ENCODE measurements around the gene TRIM7.
"Not testable (repeated sequence)": the region's sequence is repeated elsewhere in the genome, so short reads cannot be mapped to it uniquely, and the experiment has no call there.

The TRIM7 gene

GRCh38 chr5:181170237-181170825 is 34.7 kb downstream of the TRIM7 start:
- DNase-seq = no peak

- not testable (repeated sequence) for DNase-seq
Measured at GRCh38 chr5:181169459-181170236, 35.3 kb downstream of the TRIM7 start.

- no peak for DNase-seq
Measured at GRCh38 chr5:181168595-181169118, 36.3 kb downstream of the TRIM7 start.

- no peak for DNase-seq
Measured at GRCh38 chr5:181167814-181168488, 37.0 kb downstream of the TRIM7 start.

GRCh38 chr5:181166812-181167733 is 37.9 kb downstream of the TRIM7 start:
- DNase-seq = no peak

- DNase-seq = no peak
Measured at GRCh38 chr5:181164076-181164952, 40.7 kb downstream of the TRIM7 start.

- no peak for DNase-seq
Measured at GRCh38 chr5:181163487-181164075, 41.4 kb downstream of the TRIM7 start.

- no peak for DNase-seq
Measured at GRCh38 chr5:181161534-181162175, 43.3 kb downstream of the TRIM7 start.

GRCh38 chr5:181160755-181161533 is 44.1 kb downstream of the TRIM7 start:
- DNase-seq = not testable (repeated sequence)

- DNase-seq = no peak
Measured at GRCh38 chr5:181160152-181160754, 44.7 kb downstream of the TRIM7 start.

- no peak for DNase-seq
Measured at GRCh38 chr5:181159286-181160151, 45.5 kb downstream of the TRIM7 start.

- no peak for DNase-seq
Measured at GRCh38 chr5:181158869-181159268, 46.1 kb downstream of the TRIM7 start.

- no peak for DNase-seq
Measured at GRCh38 chr5:181156758-181157157, 48.2 kb downstream of the TRIM7 start.

GRCh38 chr5:181153814-181154213 is 51.2 kb downstream of the TRIM7 start:
- no peak for DNase-seq

GRCh38 chr5:181152406-181152805 is 52.6 kb downstream of the TRIM7 start:
- no peak for DNase-seq

- no peak for DNase-seq
Measured at GRCh38 chr5:181151146-181151545, 53.9 kb downstream of the TRIM7 start.

GRCh38 chr5:181149806-181150733 is 54.9 kb downstream of the TRIM7 start:
- DNase-seq = no peak

All from NCI-H1436 treated with DMSO at 0.1 percent for 48 hours (cell line).